BE2C (cell line): ENCODE measurements around the gene ADGRB3.
"Not testable (repeated sequence)": the region's sequence is repeated elsewhere in the genome, so short reads cannot be mapped to it uniquely, and the experiment has no call there.

ENCODE experiments used
- DNase-seq: peaks from one replicate; pipeline ENCODE4 v3.0.0-alpha.2; 2020
- H3K27me3 ChIP-seq: fragments of 250-450 bp; sonication (Bioruptor Pico); 2 replicates; pipeline ENCODE4 v1.5.1; 2020; ENCODE audit warnings: mild to moderate bottlenecking
- H3K36me3 ChIP-seq: fragments of 250-450 bp; sonication (Bioruptor Pico); 2 replicates; pipeline ENCODE4 v1.5.1; 2020; ENCODE audit warnings: mild to moderate bottlenecking
- H3K4me1 ChIP-seq: fragments of 250-450 bp; sonication (Bioruptor Pico); 2 replicates; pipeline ENCODE4 v1.5.1; 2020
- H3K4me3 ChIP-seq: 2 replicates; pipeline ENCODE4 v1.5.1; 2011; ENCODE audit warnings: low read depth, low read length
- H3K9me3 ChIP-seq: fragments of 250-450 bp; sonication (Bioruptor Pico); 2 replicates; pipeline ENCODE4 v1.5.1; 2020
- TF ChIP-seq, protein P1 (sequence below): IDR thresholded peaks from 2 replicates; pipeline ENCODE4 v1.5.1; 2012; ENCODE audit warnings: mild to moderate bottlenecking, low read depth, low read length

The ADGRB3 gene

GRCh38 chr6:68891419-68891818 is 256.3 kb downstream of the ADGRB3 start:
- DNase-seq = no peak
- no peak overlapping the region for H3K4me3 ChIP-seq
- H3K9me3 ChIP-seq = no peaks in the 10 kb centered on the region
- H3K4me1 ChIP-seq = no peaks in the 10 kb centered on the region
- H3K36me3 ChIP-seq = no peaks in the 10 kb centered on the region; the same call in none of the 2 replicates
- H3K27me3 ChIP-seq = no peaks in the 10 kb centered on the region
- TF ChIP-seq, protein P1, sequence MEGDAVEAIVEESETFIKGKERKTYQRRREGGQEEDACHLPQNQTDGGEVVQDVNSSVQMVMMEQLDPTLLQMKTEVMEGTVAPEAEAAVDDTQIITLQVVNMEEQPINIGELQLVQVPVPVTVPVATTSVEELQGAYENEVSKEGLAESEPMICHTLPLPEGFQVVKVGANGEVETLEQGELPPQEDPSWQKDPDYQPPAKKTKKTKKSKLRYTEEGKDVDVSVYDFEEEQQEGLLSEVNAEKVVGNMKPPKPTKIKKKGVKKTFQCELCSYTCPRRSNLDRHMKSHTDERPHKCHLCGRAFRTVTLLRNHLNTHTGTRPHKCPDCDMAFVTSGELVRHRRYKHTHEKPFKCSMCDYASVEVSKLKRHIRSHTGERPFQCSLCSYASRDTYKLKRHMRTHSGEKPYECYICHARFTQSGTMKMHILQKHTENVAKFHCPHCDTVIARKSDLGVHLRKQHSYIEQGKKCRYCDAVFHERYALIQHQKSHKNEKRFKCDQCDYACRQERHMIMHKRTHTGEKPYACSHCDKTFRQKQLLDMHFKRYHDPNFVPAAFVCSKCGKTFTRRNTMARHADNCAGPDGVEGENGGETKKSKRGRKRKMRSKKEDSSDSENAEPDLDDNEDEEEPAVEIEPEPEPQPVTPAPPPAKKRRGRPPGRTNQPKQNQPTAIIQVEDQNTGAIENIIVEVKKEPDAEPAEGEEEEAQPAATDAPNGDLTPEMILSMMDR = no peak

GRCh38 chr6:68892452-68892851 is 257.4 kb downstream of the ADGRB3 start:
- no peaks in the 10 kb centered on the region; the same call in none of the 2 replicates for H3K36me3 ChIP-seq
- no peaks in the 10 kb centered on the region for H3K4me1 ChIP-seq
- no peak overlapping the region for H3K4me3 ChIP-seq
- DNase-seq = no peak
- H3K9me3 ChIP-seq = no peaks in the 10 kb centered on the region
- H3K27me3 ChIP-seq = no peaks in the 10 kb centered on the region
- TF ChIP-seq, protein P1 = no peak

DNA sequence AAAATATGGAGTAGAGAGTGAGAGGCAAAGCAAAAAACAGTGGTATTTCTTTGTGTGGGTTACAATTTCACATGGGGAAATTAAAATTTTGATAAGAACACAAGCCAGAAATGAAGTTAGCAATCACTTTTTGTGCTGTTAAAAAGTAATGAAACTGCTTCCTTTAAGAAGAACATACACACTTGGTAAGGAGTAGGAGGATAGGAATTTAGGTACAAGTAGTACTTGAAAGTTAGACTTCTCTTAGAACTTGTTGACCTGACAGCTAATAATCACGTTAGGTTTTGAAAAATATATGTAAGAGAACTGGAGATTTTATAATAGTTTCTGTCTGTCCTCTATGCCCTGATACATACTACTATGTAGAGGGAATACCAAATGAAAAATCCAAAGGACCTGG is 260.8 kb downstream of the ADGRB3 start:
- H3K9me3 ChIP-seq = no peaks in the 10 kb centered on the region; the same call in 1 of the 2 replicates
- H3K36me3 ChIP-seq = no peaks in the 10 kb centered on the region; the same call in 1 of the 2 replicates
- H3K4me1 ChIP-seq = no peaks in the 10 kb centered on the region
- no peak for DNase-seq
- H3K27me3 ChIP-seq = no peaks in the 10 kb centered on the region
- H3K4me3 ChIP-seq = no peak overlapping the region
- TF ChIP-seq, protein P1 = no peak

DNA sequence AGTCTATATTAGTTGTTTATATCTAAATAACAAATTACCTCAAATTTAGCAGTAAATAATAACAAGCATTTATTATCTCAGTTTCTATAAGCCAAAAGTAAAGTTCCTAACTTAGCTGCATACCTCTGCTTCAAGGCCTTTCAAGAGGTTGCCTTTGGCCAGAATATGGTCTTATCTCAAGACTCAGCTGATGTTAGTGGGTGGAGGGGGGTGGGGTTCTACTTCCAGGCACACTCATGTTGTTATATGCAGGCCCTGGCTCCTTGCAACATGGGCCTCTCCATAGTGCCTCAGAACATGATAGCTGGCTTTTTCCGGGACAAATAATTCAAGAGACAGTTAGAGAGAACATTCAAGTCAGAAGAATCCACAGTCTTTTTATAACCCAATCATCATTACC is 266.0 kb downstream of the ADGRB3 start:
- Histone ChIP-seq H3K36me3 (no peaks in the 10 kb centered on the region), H3K9me3 (no peaks in the 10 kb centered on the region; the same call in 1 of the 2 replicates), H3K27me3 (no peaks in the 10 kb centered on the region), H3K4me1 (no peaks in the 10 kb centered on the region), H3K4me3 (no peak overlapping the region)
- TF ChIP-seq, protein P1 = no peak
- no peak for DNase-seq

GRCh38 chr6:68911334-68911733 is 276.3 kb downstream of the ADGRB3 start:
- Histone ChIP-seq H3K27me3 (no peaks in the 10 kb centered on the region), H3K4me3 (no peak overlapping the region), H3K4me1 (no peaks in the 10 kb centered on the region), H3K9me3 (no peaks in the 10 kb centered on the region), H3K36me3 (no peaks in the 10 kb centered on the region)
- no peak for DNase-seq
- TF ChIP-seq, protein P1 = no peak

- Histone ChIP-seq H3K27me3 (no peaks in the 10 kb centered on the region), H3K4me1 (no peaks in the 10 kb centered on the region), H3K9me3 (no peaks in the 10 kb centered on the region), H3K36me3 (no peaks in the 10 kb centered on the region), H3K4me3 (no peak overlapping the region)
- no peak for DNase-seq
- TF ChIP-seq, protein P1 = no peak
Measured at GRCh38 chr6:68911811-68912210, 276.7 kb downstream of the ADGRB3 start.

- not testable (repeated sequence) for H3K9me3 ChIP-seq, H3K4me3 ChIP-seq, H3K4me1 ChIP-seq, H3K36me3 ChIP-seq, DNase-seq, H3K27me3 ChIP-seq
Measured at GRCh38 chr6:68912805-68913204, 277.7 kb downstream of the ADGRB3 start.
